Measurements from ENCODE around the gene TRAPPC5. TPM values are rescaled to one million over a fixed set of nuclear protein-coding genes. Genes with fewer than 3 reads are reported as not detected.

TRAPPC5 gene
- total RNA-seq, 2 experiments from 2014 or later: 91.5 to 150 TPM

- no peaks in the 10 kb centered on the region for H4K20me1 ChIP-seq (ENCODE audit: insufficient read depth, low read length)
- H3K4me2 ChIP-seq (ENCODE audit: low read length): peak overlapping the region; percentile 22
- ChIA-PET POLR2A (interaction anchor here (0.7 to 1.1 kb wide), 2 partner anchors 7 to 25 kb away, joined by 3 read pairs; no protein-coding TSS in a partner anchor), CTCF (ENCODE audit: unreplicated experiment) (interaction anchor here (1.4 kb wide), 1 partner anchor 19 kb away, joined by 4 read pairs; the partner anchor contains the start of gene TRAPPC5)
- peaks cover 57% of the 10 kb centered on the region for H3K4me1 ChIP-seq (ENCODE audit: insufficient read depth, low read length, poor library complexity, severe bottlenecking)
- no peaks in the 10 kb centered on the region for H3K36me3 ChIP-seq (ENCODE audit: insufficient read depth, low read length)
- no peak overlapping the region for H3K27ac ChIP-seq (ENCODE audit: low read depth, low read length, poor library complexity, severe bottlenecking)
- peak; percentile 50 for DNase-seq (ENCODE audit: low spot score)
- no TSS peak for BruUV-seq (replicated peaks)
- H3K79me2 ChIP-seq (ENCODE audit: insufficient read depth, low read depth, low read length): no peaks in the 10 kb centered on the region
- no peak overlapping the region for H2AFZ ChIP-seq (ENCODE audit: low read length)
- no peak for TF ChIP-seq CTCF (conservative IDR thresholded peaks at IDR 0.05; ENCODE audit: low read length)
- TF ChIP-seq EZH2phosphoT487 (IDR thresholded peaks at IDR 0.05; ENCODE audit: borderline replicate concordance, low read depth, low read length): no peak
- no peaks in the 10 kb centered on the region for H3K9me2 ChIP-seq (ENCODE audit: insufficient read depth, low read length)
- no peak overlapping the region for H3K4me3 ChIP-seq (ENCODE audit: low read depth, low read length, poor library complexity, severe bottlenecking)
- no peaks in the 10 kb centered on the region for H3K9me3 ChIP-seq (ENCODE audit: low read length)
- intact Hi-C loops (cut with micrococcal nuclease; ENCODE audit: unreplicated experiment): no loop called here
Measured at GRCh38 chr19:7699417-7700401, 19.1 kb downstream of the TRAPPC5 start.

- ChIA-PET POLR2A (interaction anchor here (0.6 kb wide), 1 partner anchor 7 kb away, joined by 6 read pairs; no protein-coding TSS in a partner anchor), CTCF (ENCODE audit: unreplicated experiment) (no interaction called here)
- H3K27ac ChIP-seq (ENCODE audit: low read depth, low read length, poor library complexity, severe bottlenecking): peak overlapping the region; percentile 90
- intact Hi-C loops (cut with micrococcal nuclease; ENCODE audit: unreplicated experiment): no loop called here
- no peaks in the 10 kb centered on the region for H3K36me3 ChIP-seq (ENCODE audit: insufficient read depth, low read length)
- no peaks in the 10 kb centered on the region for H4K20me1 ChIP-seq (ENCODE audit: insufficient read depth, low read length)
- H3K9me3 ChIP-seq (ENCODE audit: low read length): no peaks in the 10 kb centered on the region
- BruUV-seq (replicated peaks): no TSS peak
- peaks cover 61% of the 10 kb centered on the region for H3K4me1 ChIP-seq (ENCODE audit: insufficient read depth, low read length, poor library complexity, severe bottlenecking)
- no peak overlapping the region for H2AFZ ChIP-seq (ENCODE audit: low read length)
- TF ChIP-seq EZH2phosphoT487 (IDR thresholded peaks at IDR 0.05; ENCODE audit: borderline replicate concordance, low read depth, low read length): no peak
- no peak for TF ChIP-seq CTCF (conservative IDR thresholded peaks at IDR 0.05; ENCODE audit: low read length)
- 0 out of 2 replicates have a peak overlapping the region, but pooled peaks have one; percentile 50 for H3K4me2 ChIP-seq (ENCODE audit: low read length)
- DNase-seq (ENCODE audit: low spot score): no peak
- H3K79me2 ChIP-seq (ENCODE audit: insufficient read depth, low read depth, low read length): no peaks in the 10 kb centered on the region
- no peak overlapping the region for H3K4me3 ChIP-seq (ENCODE audit: low read depth, low read length, poor library complexity, severe bottlenecking)
- no peaks in the 10 kb centered on the region for H3K9me2 ChIP-seq (ENCODE audit: insufficient read depth, low read length)
Measured at GRCh38 chr19:7701049-7701653, 20.5 kb downstream of the TRAPPC5 start.
